HG02571 (cell line): ENCODE measurements around the gene DRICH1.
"Not testable (repeated sequence)": the region's sequence is repeated elsewhere in the genome, so short reads cannot be mapped to it uniquely, and the experiment has no call there.

Source experiments
- ATAC-seq: cut with Tn5 transposase; IDR thresholded peaks from one replicate; pipeline ENCODE4 v1.9.1; 2021; ENCODE audit warnings: mild to moderate bottlenecking, moderate library complexity; ENCODE audit not compliant: unreplicated experiment

Gene DRICH1

GRCh38 chr22:23651676-23652075 lies 19.6 kb upstream of the DRICH1 start:
- no peak for ATAC-seq

GRCh38 chr22:23649071-23649501 lies 17.0 kb upstream of the DRICH1 start:
- no peak for ATAC-seq

DNA sequence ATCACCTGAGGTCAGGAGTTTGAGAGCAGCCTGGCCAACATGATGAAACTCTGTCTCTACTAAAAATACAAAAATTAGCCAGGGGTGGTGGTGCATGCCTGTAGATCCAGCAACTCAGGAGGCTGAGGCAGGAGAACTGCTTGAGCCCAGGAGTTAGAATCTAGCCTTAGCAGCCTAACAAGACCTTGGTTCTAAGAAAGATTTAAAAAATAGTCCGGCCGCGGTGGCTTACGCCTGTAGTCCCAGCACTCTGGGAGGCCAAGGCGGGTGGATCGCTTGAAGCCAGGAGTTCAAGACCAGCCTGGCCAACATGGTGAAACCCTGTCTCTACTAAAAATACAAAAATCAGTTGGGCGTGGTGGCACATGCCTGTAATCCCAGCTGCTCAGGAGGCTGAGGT lies 14.4 kb upstream of the DRICH1 start:
- not testable (repeated sequence) for ATAC-seq

DNA sequence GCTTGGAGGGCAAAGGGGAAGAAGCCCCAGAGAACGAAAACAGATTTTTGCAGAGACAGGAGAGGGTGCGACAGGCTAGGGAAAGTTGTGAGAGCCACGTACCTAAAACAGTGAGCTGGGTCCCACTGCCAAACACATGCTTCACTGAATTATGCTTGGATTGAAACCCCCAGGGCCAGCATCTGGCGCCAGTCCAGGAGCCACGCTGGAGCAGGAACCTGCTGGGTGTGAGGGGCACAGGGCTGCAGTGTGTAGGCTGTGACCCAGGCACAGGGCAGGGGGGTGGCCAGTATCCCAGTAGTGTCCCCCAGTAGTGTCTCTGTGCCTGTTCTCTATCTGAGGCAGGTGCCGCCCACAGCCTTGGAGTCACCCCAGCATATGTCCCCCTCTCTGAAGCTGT lies 8.1 kb upstream of the DRICH1 start:
- not testable (repeated sequence) for ATAC-seq

DNA sequence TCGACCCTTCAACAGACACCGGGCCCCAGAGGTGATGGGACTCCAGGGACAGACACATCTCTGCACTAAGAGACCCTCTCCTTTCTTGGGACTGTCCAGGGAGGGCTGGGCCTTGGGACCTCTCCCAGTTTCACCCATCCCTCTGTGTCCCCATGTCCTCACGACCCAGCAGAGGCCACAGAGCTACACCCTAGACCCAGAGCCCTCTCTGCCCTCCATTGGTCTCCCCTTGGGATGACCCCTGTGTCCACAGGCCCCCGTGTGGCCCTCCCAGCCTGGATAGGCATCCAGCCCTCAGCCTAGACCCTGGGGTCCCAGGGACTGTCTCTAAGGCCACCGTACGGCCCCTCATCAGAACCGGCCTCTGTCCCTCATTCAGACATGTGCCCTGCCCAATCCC lies 7.5 kb upstream of the DRICH1 start:
- ATAC-seq: no peak

- ATAC-seq: no peak
Observed at GRCh38 chr22:23638611-23639010, 6.5 kb upstream of the DRICH1 start.

DNA sequence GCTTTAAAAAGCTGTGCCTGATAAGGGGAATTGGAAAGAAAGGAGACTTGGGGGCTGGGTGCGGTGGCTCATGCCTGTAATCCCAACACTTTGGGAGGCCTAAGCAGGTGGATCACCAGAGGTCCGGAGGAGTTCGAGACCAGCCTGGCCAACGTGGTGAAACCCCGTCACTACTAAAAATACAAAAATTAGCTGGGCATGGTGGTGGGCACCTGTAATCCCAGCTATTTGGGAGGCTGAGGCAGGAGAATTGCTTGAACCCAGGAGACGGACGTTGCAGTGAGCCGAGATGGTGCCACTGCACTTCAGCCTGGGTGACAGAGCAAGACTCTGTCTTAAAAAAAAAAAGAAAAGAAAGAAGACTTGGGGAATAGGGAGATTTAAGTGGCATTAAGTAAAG lies 3.2 kb upstream of the DRICH1 start:
- not testable (repeated sequence) for ATAC-seq

DNA sequence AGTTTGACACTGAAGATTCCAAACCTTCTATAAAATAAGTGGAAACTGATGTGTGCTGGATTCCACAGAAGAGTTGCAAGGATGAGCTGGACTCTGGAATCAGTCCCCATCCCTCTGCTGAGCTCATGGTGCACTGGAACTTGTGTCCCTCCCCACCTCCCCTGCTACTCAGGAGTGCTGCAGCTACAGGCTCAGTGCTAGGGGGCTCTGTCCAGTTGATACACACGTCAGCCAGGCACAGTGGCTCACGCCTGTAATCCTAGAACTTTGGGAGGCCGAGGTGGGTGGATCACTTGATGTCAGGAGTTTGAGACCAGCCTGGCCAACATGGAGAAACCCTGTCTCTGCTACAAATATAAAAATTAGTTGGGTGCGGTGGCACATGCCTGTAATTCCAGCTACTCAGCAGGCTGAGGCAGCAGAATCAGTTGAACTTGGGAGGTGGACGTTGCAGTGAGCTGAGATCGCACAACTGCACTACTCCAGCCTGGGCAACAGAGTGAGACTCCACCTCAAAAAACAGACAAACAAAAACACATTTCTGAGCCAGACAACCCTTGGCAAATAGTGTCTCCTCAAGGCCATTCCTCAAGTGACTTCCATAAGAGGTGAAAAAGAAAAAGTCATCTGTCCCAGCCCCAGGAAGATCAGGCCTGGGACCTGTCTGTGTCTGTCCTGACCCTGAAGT lies 3.9 kb downstream of the DRICH1 start:
- ATAC-seq: not testable (repeated sequence)

DNA sequence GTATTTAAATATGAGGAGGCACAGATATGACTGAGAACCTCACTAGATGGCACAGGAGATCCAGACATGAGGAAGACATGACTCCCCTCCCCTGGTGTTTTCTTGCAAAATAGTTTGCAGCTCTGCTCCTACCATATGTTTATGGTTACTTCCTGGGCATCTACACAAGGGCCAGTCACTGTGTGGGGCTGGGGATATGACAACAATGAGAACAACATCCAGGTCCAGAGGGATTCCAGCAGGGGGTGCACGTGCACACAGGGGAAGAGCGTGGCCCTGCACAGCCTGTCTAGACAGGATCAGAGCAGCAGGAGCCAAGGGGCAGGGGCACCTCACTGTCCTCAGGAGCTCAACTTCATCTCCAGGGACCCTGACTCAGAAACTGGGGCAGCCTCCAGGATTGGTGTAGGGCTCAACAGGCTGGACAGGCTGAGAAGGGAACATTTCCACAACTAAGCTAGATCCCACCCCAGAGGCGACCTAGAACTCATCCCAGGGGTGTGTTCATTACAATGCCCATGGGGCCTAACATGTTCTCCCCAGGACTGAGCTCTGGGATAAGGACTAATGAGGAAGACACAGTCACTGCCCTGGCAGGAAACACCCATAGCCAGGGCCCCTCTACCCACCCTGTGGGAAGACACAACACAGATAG lies 4.6 kb downstream of the DRICH1 start:
- not testable (repeated sequence) for ATAC-seq

GRCh38 chr22:23626286-23626975 lies 5.7 kb downstream of the DRICH1 start:
- no peak for ATAC-seq

DNA sequence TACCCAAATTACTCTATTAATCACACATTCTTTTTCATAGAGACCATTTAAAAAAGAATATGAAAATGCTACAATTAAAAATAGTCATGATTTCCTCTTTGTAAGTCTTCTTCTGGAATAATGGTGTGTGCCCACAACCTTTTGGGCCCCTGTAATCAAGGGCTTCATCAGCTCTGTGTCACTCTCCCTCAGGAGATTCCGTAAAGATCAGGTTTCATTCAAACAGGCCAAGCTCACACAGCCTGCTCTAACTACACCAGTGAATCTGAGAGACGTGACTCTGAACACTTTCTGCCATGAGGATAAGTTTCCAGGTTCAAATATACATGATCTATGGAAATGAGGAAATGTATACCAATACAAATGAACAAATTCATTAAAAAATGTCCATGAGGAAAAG lies 9.5 kb downstream of the DRICH1 start:
- no peak for ATAC-seq

DNA sequence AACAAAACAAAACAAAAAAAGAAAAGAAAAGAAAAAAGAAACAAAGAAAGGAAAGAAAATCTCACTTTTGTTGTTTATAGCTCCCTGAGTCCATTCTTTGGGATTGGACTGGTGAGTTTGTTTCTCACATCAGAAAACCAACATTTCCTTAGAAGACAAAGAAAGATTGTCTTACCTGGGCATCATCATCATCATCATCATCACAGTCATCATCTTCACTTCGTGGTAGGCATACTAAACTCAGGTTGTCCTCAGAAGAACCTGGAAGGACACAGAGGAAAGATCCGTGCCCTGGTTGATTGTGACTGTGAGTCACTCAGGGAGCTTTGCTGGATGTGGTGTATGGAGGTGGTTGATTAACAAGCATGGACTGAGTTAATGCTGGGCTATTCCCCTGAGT lies 10.2 kb downstream of the DRICH1 start:
- not testable (repeated sequence) for ATAC-seq

DNA sequence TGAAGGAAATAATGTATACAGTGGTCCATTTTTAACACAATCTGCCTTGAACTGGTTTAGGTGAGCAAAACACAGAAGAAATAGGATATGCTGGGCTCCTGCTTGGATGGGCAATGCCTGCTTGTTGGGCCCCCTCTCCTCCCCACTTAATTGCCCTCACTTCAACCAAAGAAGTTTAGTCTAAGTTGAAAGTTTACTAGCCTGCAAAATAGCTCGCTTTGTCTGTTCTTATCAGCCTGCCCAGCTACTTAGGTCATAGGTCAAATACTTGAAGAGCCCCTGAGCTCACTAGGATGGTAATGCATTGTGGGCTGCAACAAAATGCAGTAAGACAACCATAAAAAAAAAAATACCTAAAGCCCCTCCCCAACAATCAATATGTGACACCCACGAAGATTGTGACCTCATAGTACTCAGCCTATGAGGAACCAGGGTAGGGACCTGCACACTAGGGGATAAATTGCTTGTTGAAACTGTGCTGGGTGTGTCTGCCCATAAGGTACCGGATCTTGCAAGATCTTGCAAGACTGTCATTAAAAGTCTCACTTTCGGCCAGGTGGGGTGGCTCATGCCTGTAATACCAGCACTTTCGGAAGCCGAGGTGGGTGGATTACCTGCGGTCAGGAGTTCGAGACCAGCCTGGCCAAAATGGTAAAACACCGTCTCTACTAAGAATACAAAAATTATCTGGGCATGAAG lies 10.9 kb downstream of the DRICH1 start:
- ATAC-seq: no peak

GRCh38 chr22:23613193-23613972 lies 18.7 kb downstream of the DRICH1 start:
- no peak for ATAC-seq

DNA sequence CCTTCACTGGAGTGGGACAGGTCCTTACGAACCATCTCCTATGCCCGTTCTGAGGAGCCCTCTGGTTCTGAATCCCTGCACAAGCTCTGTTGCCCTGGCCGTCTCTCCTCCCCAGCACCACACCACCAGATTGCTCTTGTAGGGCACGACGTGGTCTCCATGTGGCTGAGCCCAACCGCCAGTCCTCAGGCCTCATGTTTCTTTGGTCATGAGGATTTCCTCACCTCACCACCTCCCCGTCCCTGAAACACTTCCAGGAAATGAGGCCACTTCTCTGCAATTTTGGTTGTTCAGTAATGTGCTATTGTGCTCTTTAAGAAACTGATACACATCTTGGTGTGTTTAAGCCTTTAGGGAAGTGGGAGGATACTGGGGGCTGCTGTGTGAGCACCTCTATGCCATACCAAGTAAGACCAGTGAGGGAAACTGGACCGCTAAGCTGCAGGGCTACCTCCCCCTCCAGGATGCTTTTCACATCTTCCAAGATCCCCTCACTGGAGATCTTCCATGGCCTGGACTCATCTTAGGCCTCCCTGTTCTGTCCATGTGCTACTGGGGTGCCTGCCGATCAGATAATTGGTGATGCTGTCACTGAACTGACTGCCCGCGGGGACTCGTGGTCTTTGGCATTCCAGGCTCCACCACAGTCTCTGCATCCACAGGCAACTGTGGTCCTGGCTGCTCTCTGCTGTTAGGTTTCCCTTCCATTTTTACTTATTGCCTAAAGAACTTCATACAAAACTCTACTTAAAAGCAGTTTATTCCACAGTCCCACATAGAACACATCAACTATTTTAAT lies 21.9 kb downstream of the DRICH1 start:
- no peak for ATAC-seq

DNA sequence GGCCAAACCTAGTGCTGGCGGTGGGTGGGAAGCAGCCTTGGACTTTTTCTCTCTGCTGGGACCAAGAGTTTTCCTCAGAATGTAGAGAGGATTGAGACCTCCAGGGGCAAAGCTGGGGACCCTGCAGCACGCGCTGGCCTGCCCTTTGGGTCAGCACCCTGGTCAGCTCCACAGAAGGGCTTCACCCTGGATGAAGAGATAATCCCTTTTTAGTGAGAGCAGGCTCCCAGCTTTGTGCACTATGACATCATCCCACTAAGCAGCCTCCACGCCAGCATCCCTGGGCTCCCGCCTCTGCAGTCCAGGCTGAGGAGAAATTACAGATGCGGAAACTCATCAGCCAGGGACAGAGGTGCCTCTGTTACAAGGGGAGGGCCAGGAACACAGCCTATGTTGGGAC lies 23.5 kb downstream of the DRICH1 start:
- no peak for ATAC-seq

DNA sequence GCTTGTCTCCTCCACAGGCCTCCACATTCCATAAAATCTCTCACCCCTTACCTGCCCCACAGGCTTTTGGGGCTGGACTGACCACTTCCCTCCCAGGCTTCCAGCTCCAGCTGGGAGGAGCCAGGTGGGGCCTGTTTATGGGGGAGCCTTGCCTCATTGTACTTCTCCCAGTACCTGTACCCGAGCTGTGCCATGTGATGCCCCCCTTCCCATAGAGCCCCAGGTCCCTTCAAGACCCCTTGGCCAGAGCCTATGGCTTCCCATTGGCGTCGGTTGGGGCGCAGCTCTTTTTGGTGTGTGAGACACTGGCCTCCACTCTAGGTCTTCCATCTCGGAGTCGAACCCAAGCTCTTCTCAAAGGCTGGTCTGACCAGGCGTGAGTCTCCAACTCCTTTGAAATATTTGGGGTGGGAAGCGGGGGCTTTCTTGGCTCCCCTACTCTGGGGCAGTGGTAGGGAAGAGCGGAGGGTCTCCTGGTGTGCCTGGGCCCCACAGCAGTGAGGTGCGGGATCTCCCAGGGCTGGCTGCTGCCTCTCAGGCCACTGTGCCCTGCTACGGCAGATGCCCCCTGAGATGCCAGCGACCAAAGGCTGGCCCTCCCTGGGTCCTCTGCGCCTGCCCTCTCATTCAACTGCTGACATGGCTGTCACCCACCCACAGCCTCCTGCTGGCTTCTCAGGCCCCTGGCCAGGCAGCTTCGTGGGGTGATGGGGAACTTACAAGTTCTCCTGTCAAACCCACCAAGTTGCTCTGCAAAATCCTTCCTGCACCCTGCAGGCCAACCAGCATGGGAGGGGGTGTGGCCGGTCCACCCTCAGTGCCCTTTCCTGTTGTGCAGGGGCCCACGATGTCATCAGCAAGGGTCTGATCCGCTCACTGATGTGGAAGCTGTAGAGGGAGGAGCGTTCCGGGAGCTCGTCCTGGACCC lies 25.7 kb downstream of the DRICH1 start:
- no peak for ATAC-seq

- no peak for ATAC-seq
Observed at GRCh38 chr22:23604939-23605712, 27.0 kb downstream of the DRICH1 start.
